22Rv1 (cell line): ENCODE data around the gene GAPDHS.

Source experiments
- H3K27ac ChIP-seq: fragments of 450-650 bp; 2 replicates; pipeline ENCODE4 v1.5.1; 2017
- CTCF ChIP-seq: fragments of 450-650 bp; IDR thresholded peaks from 2 replicates; pipeline ENCODE4 v1.5.1; 2017; ENCODE audit warnings: mild to moderate bottlenecking
- ZFX ChIP-seq: fragments of 450-650 bp; IDR thresholded peaks from 2 replicates; pipeline ENCODE4 v1.6.1; 2017; ENCODE audit warnings: antibody characterized with exemption, borderline replicate concordance

GAPDHS gene

GRCh38 chr19:35529241-35530218, 3.7 kb upstream of the GAPDHS start:
- TF ChIP-seq ZFX = no peak
- no peak for TF ChIP-seq CTCF
- no peak overlapping the region for H3K27ac ChIP-seq

GRCh38 chr19:35531291-35531690, 2.0 kb upstream of the GAPDHS start:
- TF ChIP-seq ZFX = no peak
- no peak for TF ChIP-seq CTCF
- no peak overlapping the region for H3K27ac ChIP-seq

- TF ChIP-seq ZFX (no peak), CTCF (no peak)
- H3K27ac ChIP-seq = no peak overlapping the region
Observed at GRCh38 chr19:35533822-35534392, 651 bp downstream of the GAPDHS start.

- H3K27ac ChIP-seq = no peak overlapping the region
- TF ChIP-seq CTCF (no peak), ZFX (no peak)
Observed at GRCh38 chr19:35534803-35535480, 1.7 kb downstream of the GAPDHS start.

GRCh38 chr19:35539314-35539713, 6.1 kb downstream of the GAPDHS start:
- TF ChIP-seq ZFX = no peak
- no peak for TF ChIP-seq CTCF
- no peak overlapping the region for H3K27ac ChIP-seq

- TF ChIP-seq CTCF (no peak), ZFX (no peak)
- no peak overlapping the region for H3K27ac ChIP-seq
Observed at GRCh38 chr19:35539850-35540249, 6.6 kb downstream of the GAPDHS start.
